Suppressor macrophage treated with lipopolysaccharide for 4 hours (primary cell): ENCODE results near the gene POLR3C.
A peak's percentile ranks its signal among the peaks of the same experiment; 100 is the strongest.

Experiments used
- DNase-seq: peaks from one replicate; pipeline ENCODE4 v3.0.0-alpha.2; 2020

POLR3C gene

GRCh38 chr1:145874646-145875045, 50.6 kb downstream of the POLR3C start:
- DNase-seq: no peak

DNA sequence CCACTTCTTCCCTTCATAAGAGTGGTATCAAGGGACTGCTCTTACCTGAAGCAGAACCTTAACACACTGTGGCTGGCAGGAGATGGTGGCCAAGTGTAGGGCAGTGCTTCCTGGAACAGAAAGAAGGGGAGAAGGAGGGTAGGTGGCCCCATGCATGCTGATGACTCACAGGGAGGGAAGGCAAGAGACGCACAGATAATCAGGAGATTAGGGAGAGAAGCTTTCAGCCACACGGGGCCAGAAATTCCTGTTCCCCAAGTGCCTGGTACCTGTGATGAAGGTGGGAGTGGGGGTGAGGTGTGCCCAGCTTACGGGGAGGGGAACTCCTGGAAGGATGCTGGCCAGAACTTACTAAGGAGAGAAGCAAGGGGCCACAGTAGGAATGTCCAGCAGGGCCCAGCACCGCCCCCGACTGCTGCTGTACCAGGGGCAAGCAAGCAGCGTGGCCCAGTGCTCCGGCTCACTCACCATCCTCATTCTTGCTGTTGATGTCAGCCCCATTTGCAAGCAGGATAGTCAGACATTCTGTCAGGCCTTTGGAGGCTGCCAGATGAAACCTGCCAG, 54.0 kb downstream of the POLR3C start:
- no peak for DNase-seq

- DNase-seq: no peak
Observed at GRCh38 chr1:145878724-145879123, 54.7 kb downstream of the POLR3C start.

DNA sequence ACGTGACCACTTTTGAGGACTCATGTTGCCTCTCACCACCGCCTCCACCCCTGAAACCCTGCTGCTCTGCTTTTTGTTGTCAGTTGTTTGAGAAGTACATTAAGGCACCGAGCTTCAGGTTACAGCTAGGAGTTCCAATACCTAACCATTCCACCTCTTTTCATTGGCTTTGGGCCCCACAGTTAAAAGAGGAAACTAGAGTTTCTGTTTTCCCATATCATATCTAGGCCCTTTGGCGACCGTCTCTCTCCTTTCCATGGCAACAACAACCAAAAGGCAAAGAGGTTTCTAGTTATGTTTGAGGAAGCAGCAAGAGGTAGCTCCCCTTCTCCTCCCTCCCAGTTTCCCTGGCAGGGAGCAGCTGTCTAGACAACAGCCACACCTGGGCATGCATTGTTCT, 55.8 kb downstream of the POLR3C start:
- no peak for DNase-seq

DNA sequence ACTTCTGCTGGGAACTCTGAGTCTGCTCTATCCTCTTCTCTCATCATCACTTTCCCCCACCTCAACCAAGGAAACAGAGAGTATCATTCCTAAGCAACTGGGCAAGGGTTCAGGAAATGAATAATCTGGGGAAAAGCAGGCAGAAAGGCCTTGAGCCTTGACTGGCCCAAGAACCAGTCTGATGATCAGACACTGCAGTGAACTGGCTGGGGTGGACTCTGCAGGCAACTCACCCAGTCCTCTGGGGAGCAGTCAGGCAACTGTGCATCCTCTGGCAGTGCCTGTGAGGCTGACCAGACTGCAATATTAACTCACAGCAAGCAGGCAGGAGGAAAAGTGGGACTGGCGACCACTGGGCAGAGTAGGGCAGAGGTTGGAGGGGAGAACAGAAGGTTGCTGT, 60.7 kb downstream of the POLR3C start:
- no peak for DNase-seq

- peak; percentile 83 for DNase-seq
Observed at GRCh38 chr1:145885738-145886287, 61.8 kb downstream of the POLR3C start, which contains the start of gene ANKRD35. TSS of gene ANKRD35 (minus strand) at chr1:145885866. CDS start at chr1:145885758, 108 bp downstream.

DNA sequence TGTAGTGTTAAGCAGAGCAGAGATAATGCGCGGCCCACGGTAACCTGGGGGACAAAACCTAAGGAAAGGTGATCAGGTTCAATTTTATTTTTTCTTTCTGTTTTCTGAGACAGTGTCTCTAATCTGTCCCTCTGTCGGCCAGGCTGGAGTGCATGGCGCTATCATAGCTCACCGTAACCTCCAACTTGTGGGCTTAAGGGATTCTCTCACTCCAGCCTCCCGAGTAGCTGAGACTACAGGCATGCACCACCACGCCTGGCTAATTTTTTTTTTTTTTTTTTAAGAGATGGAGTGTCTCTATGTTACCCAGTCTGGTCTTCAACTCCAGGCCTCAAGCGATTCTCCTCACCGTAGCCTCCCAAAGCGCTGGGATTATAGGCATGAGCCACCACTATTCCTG, 62.4 kb downstream of the POLR3C start:
- no peak for DNase-seq

GRCh38 chr1:145886816-145887215, 62.8 kb downstream of the POLR3C start:
- DNase-seq: no peak

GRCh38 chr1:145887631-145888030, 63.6 kb downstream of the POLR3C start:
- no peak for DNase-seq

- no peak for DNase-seq
Observed at GRCh38 chr1:145889722-145890121, 65.7 kb downstream of the POLR3C start.

DNA sequence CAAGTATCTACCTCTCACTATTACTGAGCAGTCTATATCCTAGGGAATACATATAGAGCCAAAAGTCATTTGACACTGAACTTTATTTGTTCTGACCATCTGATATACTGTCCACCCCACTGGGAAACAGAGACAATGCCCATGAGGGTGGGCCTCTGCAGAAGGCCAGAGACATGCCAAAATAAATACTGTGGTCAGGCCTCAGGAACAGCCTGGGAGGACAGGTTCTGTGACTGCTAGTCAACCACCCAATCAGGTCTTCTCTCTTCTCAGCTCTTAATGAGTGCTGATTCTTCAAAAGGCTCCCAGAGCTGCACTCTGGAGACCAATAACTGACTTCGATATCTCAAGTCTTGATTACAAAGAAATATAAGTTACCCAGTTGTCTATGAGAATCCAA, 67.1 kb downstream of the POLR3C start:
- no peak for DNase-seq

GRCh38 chr1:145891587-145892485, 67.8 kb downstream of the POLR3C start:
- peak; percentile 73 for DNase-seq

DNA sequence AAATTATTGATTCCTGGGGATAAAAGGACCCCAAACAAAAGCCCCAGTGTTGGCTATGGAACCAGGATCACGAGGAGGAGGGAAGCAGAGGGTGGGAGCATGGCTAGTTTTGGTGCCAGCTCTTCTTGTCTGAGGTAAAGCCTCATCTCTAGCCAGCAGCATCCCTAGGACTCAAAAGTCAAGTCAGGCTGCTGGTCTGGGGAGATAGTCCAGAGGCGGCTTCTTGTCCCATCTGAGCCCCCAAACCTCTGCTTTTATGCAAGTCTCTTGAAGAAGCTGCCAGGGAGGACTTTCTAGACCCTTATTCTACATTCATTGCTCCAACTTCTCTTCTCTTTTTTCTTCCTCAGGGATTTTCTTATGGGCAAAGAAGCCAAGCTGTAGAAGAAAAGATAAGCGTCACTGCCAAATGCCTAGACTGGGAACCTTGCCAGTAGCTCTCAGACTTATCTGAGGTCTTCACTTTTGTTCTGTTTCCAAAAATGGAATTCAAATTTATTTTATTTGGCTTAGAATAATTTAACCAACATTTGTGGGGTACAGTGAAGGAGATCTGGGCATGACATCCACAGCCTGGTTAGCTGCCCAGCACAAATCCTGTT, 68.6 kb downstream of the POLR3C start:
- DNase-seq: no peak

GRCh38 chr1:145893306-145894055, 69.5 kb downstream of the POLR3C start:
- DNase-seq: no peak
